Right atrium auricular region (tissue), 2 donors: ENCODE results near the gene STRN4. TPM values are rescaled to one million over a fixed set of nuclear protein-coding genes. Genes with fewer than 3 reads are reported as not detected.

Source experiments
- DNase-seq: peaks from one replicate; pipeline ENCODE4 v3.0.0-alpha.2; 2019; ENCODE audit warnings: low spot score
- H3K27ac ChIP-seq, 2 donors: fragments of 200-600 bp; sonication (generic); 1 replicate in 1 of 2; 2 replicates in 1 of 2; pipeline ENCODE4 v1.5.1; 2016 to 2019
- H3K27me3 ChIP-seq, 2 donors: fragments of 200-600 bp; sonication (generic); one replicate each; pipeline versions ENCODE4 v1.5.1 to v1.6.0; 2017 to 2019
- H3K36me3 ChIP-seq: fragments of 200-600 bp; sonication (generic); one replicate; pipeline ENCODE4 v1.5.1; 2016
- H3K4me1 ChIP-seq, 2 donors: fragments of 200-600 bp; sonication (generic); one replicate each; pipeline versions ENCODE4 v1.5.1 to v1.6.0; 2017 to 2019
- H3K4me3 ChIP-seq, 2 donors: fragments of 200-600 bp; sonication (generic); 1 replicate in 1 of 2; 2 replicates in 1 of 2; pipeline ENCODE4 v1.5.1; 2017 to 2019; ENCODE audit warnings: mild to moderate bottlenecking in 1 of 2, moderate library complexity in 1 of 2
- H3K9me3 ChIP-seq, 2 donors: fragments of 200-600 bp; sonication (generic); one replicate each; pipeline ENCODE4 v1.5.1; 2019
- CTCF ChIP-seq, 2 donors: fragments of 200-600 bp; sonication (generic); IDR thresholded peaks; one replicate each; pipeline ENCODE4 v1.5.1; 2019; ENCODE audit warnings: antibody characterized with exemption in 2 of 2
- total RNA-seq, 2 donors: library from RNA; depleted of rRNA; stranded (reverse); fragments of >200 nt; gene quantifications; one replicate each; pipeline ENCODE4 v1.1.0, GENCODE V29; 2016

STRN4 gene
- total RNA-seq, 2 donors from 2014 or later = 46.6 to 65.4 TPM

- DNase-seq = no peak
- TF ChIP-seq CTCF (IDR thresholded peaks at IDR 0.05) = no peak
Observed at GRCh38 chr19:46721269-46722003, 24.8 kb downstream of the STRN4 start.

GRCh38 chr19:46720503-46721239 is 25.6 kb downstream of the STRN4 start:
- DNase-seq = no peak
- peaks cover 0 to 14% of the 10 kb centered on the region in 2 donors for H3K4me1 ChIP-seq
- no peaks in the 10 kb centered on the region for H3K27me3 ChIP-seq
- no peak overlapping the region for H3K4me3 ChIP-seq
- no peak for TF ChIP-seq CTCF (IDR thresholded peaks at IDR 0.05)
- no peak overlapping the region for H3K27ac ChIP-seq
- H3K36me3 ChIP-seq = peaks cover 55% of the 10 kb centered on the region
- no peaks in the 10 kb centered on the region for H3K9me3 ChIP-seq

More at GRCh38 chr19:46721269-46722003, 24.8 kb downstream of the STRN4 start:
- Histone ChIP-seq H3K27ac (no peak overlapping the region), H3K4me1 (peaks cover 0 to 11% of the 10 kb centered on the region in 2 donors), H3K9me3 (no peaks in the 10 kb centered on the region), H3K36me3 (peaks cover 61% of the 10 kb centered on the region), H3K4me3 (no peak overlapping the region), H3K27me3 (no peaks in the 10 kb centered on the region)

GRCh38 chr19:46719629-46720502 is 26.4 kb downstream of the STRN4 start:
- Histone ChIP-seq H3K9me3 (no peaks in the 10 kb centered on the region), H3K36me3 (peaks cover 47% of the 10 kb centered on the region), H3K4me3 (no peak overlapping the region), H3K27me3 (no peaks in the 10 kb centered on the region), H3K4me1 (peaks cover 0 to 22% of the 10 kb centered on the region in 2 donors), H3K27ac (no peak overlapping the region)
- no peak for TF ChIP-seq CTCF (IDR thresholded peaks at IDR 0.05)
- no peak for DNase-seq

- H3K9me3 ChIP-seq = no peaks in the 10 kb centered on the region
- H3K36me3 ChIP-seq = peaks cover 40% of the 10 kb centered on the region
- H3K4me3 ChIP-seq = no peak overlapping the region
- peaks cover 0 to 27% of the 10 kb centered on the region in 2 donors for H3K4me1 ChIP-seq
- H3K27me3 ChIP-seq = no peaks in the 10 kb centered on the region
- DNase-seq = no peak
- no peak for TF ChIP-seq CTCF (IDR thresholded peaks at IDR 0.05)
- H3K27ac ChIP-seq = no peak overlapping the region
Observed at GRCh38 chr19:46718934-46719622, 27.2 kb downstream of the STRN4 start.
